GM23338 (cell line): ENCODE results near the gene SLC36A2. TPM values are rescaled to one million over a fixed set of nuclear protein-coding genes. Genes with fewer than 3 reads are reported as not detected.

Experiments used
- ATAC-seq: fragments of 200-7000 bp; cut with Tn5 transposase; 3 replicates; pipeline ENCODE4 v1.9.1; 2020
- DNase-seq: peaks from one replicate; pipeline ENCODE4 v3.0.0-alpha.2; 2015; ENCODE audit warnings: low spot score
- H2AFZ ChIP-seq: fragments of 200-600 bp; sonication (generic); 2 replicates; pipeline ENCODE4 v1.8.0; 2016; ENCODE audit warnings: antibody characterized with exemption, mild to moderate bottlenecking, moderate library complexity
- H3F3A ChIP-seq: fragments of 200-600 bp; sonication (generic); replicated peaks from 2 replicates; pipeline ENCODE4 v1.8.0; 2017; ENCODE audit warnings: antibody characterized with exemption, mixed run types, low read depth
- H3K27ac ChIP-seq: fragments of 200-600 bp; sonication (generic); 2 replicates; pipeline ENCODE4 v1.6.1; 2016; ENCODE audit warnings: low read depth
- H3K27me3 ChIP-seq: fragments of 200-600 bp; sonication (generic); 2 replicates; pipeline ENCODE4 v1.8.0; 2016; ENCODE audit warnings: mild to moderate bottlenecking, mixed run types, moderate library complexity; ENCODE audit not compliant: insufficient read depth
- H3K36me3 ChIP-seq: fragments of 200-600 bp; sonication (generic); 2 replicates; pipeline ENCODE4 v1.8.0; 2016; ENCODE audit warnings: mild to moderate bottlenecking; ENCODE audit not compliant: insufficient read depth
- H3K4me1 ChIP-seq: fragments of 200-600 bp; sonication (generic); 2 replicates; pipeline ENCODE4 v1.8.0; 2016; ENCODE audit warnings: mild to moderate bottlenecking, moderate library complexity; ENCODE audit not compliant: insufficient read depth
- H3K4me2 ChIP-seq: fragments of 200-600 bp; sonication (generic); 2 replicates; pipeline ENCODE4 v1.7.1; 2017; ENCODE audit warnings: mixed run types
- H3K4me3 ChIP-seq: fragments of 200-600 bp; sonication (generic); 2 replicates; pipeline ENCODE4 v1.6.1; 2016; ENCODE audit warnings: mixed run types
- H3K79me2 ChIP-seq: fragments of 200-600 bp; sonication (generic); replicated peaks from 2 replicates; pipeline ENCODE4 v1.8.0; 2017; ENCODE audit warnings: mild to moderate bottlenecking; ENCODE audit not compliant: insufficient read depth
- H3K9me2 ChIP-seq: fragments of 200-600 bp; sonication (generic); 2 replicates; pipeline ENCODE4 v1.8.0; 2017; ENCODE audit not compliant: insufficient read depth
- H4K20me1 ChIP-seq: fragments of 200-600 bp; sonication (generic); replicated peaks from 2 replicates; pipeline ENCODE4 v1.8.0; 2017; ENCODE audit warnings: mild to moderate bottlenecking; ENCODE audit not compliant: insufficient read depth
- H3K27ac Mint-ChIP-seq: 2 replicates; pipeline ENCODE4 v1.8.0; 2020; ENCODE audit warnings: inconsistent platforms, mild to moderate bottlenecking, moderate library complexity, mixed read lengths
- H3K27me3 Mint-ChIP-seq: 3 replicates; pipeline ENCODE4 v1.8.0; 2022; ENCODE audit warnings: low read depth, mild to moderate bottlenecking, moderate library complexity, mixed read lengths, inconsistent platforms; ENCODE audit not compliant: insufficient read depth, poor library complexity
- H3K36me3 Mint-ChIP-seq: 3 replicates; pipeline ENCODE4 v1.8.0; 2021; ENCODE audit warnings: low read depth, mild to moderate bottlenecking, inconsistent platforms, moderate library complexity, mixed read lengths
- H3K4me1 Mint-ChIP-seq: 3 replicates; pipeline ENCODE4 v1.8.0; 2020; ENCODE audit warnings: mild to moderate bottlenecking, inconsistent platforms, mixed read lengths
- H3K4me3 Mint-ChIP-seq: 3 replicates; pipeline ENCODE4 v1.8.0; 2021; ENCODE audit warnings: moderate library complexity, mild to moderate bottlenecking, inconsistent platforms, mixed read lengths
- H3K9me3 Mint-ChIP-seq: 3 replicates; pipeline ENCODE4 v1.8.0; 2020; ENCODE audit warnings: moderate library complexity, mild to moderate bottlenecking, inconsistent platforms, mixed read lengths
- CREB1 ChIP-seq: fragments of 250-450 bp; sonication (Bioruptor Pico); IDR thresholded peaks from 2 replicates; pipeline ENCODE4 v1.5.0; 2020; ENCODE audit warnings: low read depth, mild to moderate bottlenecking, moderate library complexity
- EZH2 ChIP-seq: fragments of 200-600 bp; sonication (generic); IDR thresholded peaks from one replicate; pipeline ENCODE4 v1.8.0; 2017; ENCODE audit warnings: antibody characterized with exemption, mild to moderate bottlenecking, low read depth; ENCODE audit not compliant: unreplicated experiment
- EZH2phosphoT487 ChIP-seq: fragments of 200-600 bp; sonication (generic); IDR thresholded peaks from one replicate; pipeline ENCODE4 v1.8.1; 2018; ENCODE audit warnings: antibody characterized with exemption; ENCODE audit not compliant: unreplicated experiment
- JUNB ChIP-seq: IDR thresholded peaks from one replicate; pipeline ENCODE4 v1.6.1; 2016; ENCODE audit warnings: antibody characterized with exemption; ENCODE audit not compliant: unreplicated experiment
- NANOG ChIP-seq: IDR thresholded peaks from 2 replicates; pipeline ENCODE4 v1.6.1; 2016; ENCODE audit warnings: antibody characterized with exemption, borderline replicate concordance
- POLR2AphosphoS5 ChIP-seq: IDR thresholded peaks from 2 replicates; pipeline ENCODE4 v1.6.1; 2016; ENCODE audit warnings: antibody characterized with exemption, low read depth
- REST ChIP-seq: IDR thresholded peaks from one replicate; pipeline ENCODE4 v1.6.1; 2018; ENCODE audit warnings: antibody characterized with exemption; ENCODE audit not compliant: unreplicated experiment
- STAT1 ChIP-seq: IDR thresholded peaks from one replicate; pipeline ENCODE4 v1.6.1; 2016; ENCODE audit warnings: antibody characterized with exemption; ENCODE audit not compliant: unreplicated experiment
- ZNF114 ChIP-seq: fragments of 250-450 bp; sonication (Bioruptor Pico); IDR thresholded peaks from 2 replicates; pipeline ENCODE4 v1.5.0; 2020; ENCODE audit warnings: mild to moderate bottlenecking, moderate library complexity
- ZNF331 ChIP-seq: fragments of 250-450 bp; sonication (Bioruptor Pico); IDR thresholded peaks from 2 replicates; pipeline ENCODE4 v1.5.0; 2020; ENCODE audit warnings: low read depth, mild to moderate bottlenecking, moderate library complexity
- polyA plus RNA-seq: library from polyadenylated mRNA; unstranded; fragments of >200 nt; fragmentation: Nextera tagmentation; extraction: Ambion mirVana; gene quantifications from 2 replicates; pipeline ENCODE4 v1.2.1, GENCODE V29; 2016
- total RNA-seq: library from RNA; depleted of rRNA; stranded (reverse); fragments of >200 nt; shearing (Covaris generic); gene quantifications from 2 replicates; pipeline ENCODE4 v1.2.3, GENCODE V29; 2014
- TF ChIP-seq, protein P1 (sequence below), 2 experiments: fragments of 200-600 bp in 1 of 2; sonication (generic) in 1 of 2; conservative IDR thresholded peaks; 2 replicates each; pipeline versions ENCODE4 v1.5.1 to v1.6.1; 2016 to 2017; ENCODE audit warnings: antibody characterized with exemption in 2 of 2, low read depth in 2 of 2, mild to moderate bottlenecking in 2 of 2, moderate library complexity in 1 of 2
- TF ChIP-seq, protein P2 (sequence below): fragments of 250-450 bp; sonication (Bioruptor Pico); IDR thresholded peaks from 2 replicates; pipeline ENCODE4 v1.5.0; 2020; ENCODE audit warnings: mild to moderate bottlenecking, moderate library complexity

Gene SLC36A2
- total and polyA plus RNA-seq, 2 experiments from 2014 or later = 0.08 TPM; not detected in 1

- TF ChIP-seq ZNF331 (CRISPR knock-in tag) = no peak
- no peak for TF ChIP-seq REST
- no peak for TF ChIP-seq EZH2
- TF ChIP-seq JUNB = no peak
- TF ChIP-seq ZNF114 (CRISPR knock-in tag) = no peak
- TF ChIP-seq NANOG = no peak
Observed at GRCh38 chr5:151388960-151389359, 41.6 kb upstream of the SLC36A2 start (continued).

GRCh38 chr5:151384106-151384505 lies 36.7 kb upstream of the SLC36A2 start:
- Mint-ChIP-seq H3K9me3 (no peaks in the 10 kb centered on the region; the same call in 2 of the 3 replicates), H3K27ac (0 out of 2 replicates have a peak overlapping the region, but pooled peaks have one; percentile 3), H3K27me3 (peaks cover 8% of the 10 kb centered on the region), H3K4me1 (peaks cover 50% of the 10 kb centered on the region), H3K4me3 (no peak overlapping the region), H3K36me3 (no peaks in the 10 kb centered on the region)
- H3K4me3 ChIP-seq = no peak overlapping the region
- ATAC-seq (no peak), DNase-seq (no peak)
- H3K36me3 ChIP-seq = no peaks in the 10 kb centered on the region
- no peak overlapping the region; the same call in 1 of the 2 replicates for H3K4me2 ChIP-seq
- H2AFZ ChIP-seq = peak overlapping the region; percentile 2; the same call in 1 of the 2 replicates
- H3K79me2 ChIP-seq = no peaks in the 10 kb centered on the region
- no peaks in the 10 kb centered on the region for H3K27me3 ChIP-seq
- H3F3A ChIP-seq = peaks cover 6% of the 10 kb centered on the region; the same call in 1 of the 2 replicates
- peaks cover 34% of the 10 kb centered on the region for H3K4me1 ChIP-seq
- H3K27ac ChIP-seq = no peak overlapping the region
- H3K9me2 ChIP-seq = peaks cover 20% of the 10 kb centered on the region
- no peaks in the 10 kb centered on the region for H4K20me1 ChIP-seq
- TF ChIP-seq STAT1 = no peak
- no peak for TF ChIP-seq EZH2
- TF ChIP-seq POLR2AphosphoS5 = no peak
- TF ChIP-seq, protein P1, sequence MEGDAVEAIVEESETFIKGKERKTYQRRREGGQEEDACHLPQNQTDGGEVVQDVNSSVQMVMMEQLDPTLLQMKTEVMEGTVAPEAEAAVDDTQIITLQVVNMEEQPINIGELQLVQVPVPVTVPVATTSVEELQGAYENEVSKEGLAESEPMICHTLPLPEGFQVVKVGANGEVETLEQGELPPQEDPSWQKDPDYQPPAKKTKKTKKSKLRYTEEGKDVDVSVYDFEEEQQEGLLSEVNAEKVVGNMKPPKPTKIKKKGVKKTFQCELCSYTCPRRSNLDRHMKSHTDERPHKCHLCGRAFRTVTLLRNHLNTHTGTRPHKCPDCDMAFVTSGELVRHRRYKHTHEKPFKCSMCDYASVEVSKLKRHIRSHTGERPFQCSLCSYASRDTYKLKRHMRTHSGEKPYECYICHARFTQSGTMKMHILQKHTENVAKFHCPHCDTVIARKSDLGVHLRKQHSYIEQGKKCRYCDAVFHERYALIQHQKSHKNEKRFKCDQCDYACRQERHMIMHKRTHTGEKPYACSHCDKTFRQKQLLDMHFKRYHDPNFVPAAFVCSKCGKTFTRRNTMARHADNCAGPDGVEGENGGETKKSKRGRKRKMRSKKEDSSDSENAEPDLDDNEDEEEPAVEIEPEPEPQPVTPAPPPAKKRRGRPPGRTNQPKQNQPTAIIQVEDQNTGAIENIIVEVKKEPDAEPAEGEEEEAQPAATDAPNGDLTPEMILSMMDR (conservative IDR thresholded peaks at IDR 0.05; ENCODE audit: low read depth in 2 of 2) = no peak
- TF ChIP-seq CREB1 (CRISPR knock-in tag) = no peak
- TF ChIP-seq EZH2phosphoT487 = no peak
- TF ChIP-seq, protein P2, sequence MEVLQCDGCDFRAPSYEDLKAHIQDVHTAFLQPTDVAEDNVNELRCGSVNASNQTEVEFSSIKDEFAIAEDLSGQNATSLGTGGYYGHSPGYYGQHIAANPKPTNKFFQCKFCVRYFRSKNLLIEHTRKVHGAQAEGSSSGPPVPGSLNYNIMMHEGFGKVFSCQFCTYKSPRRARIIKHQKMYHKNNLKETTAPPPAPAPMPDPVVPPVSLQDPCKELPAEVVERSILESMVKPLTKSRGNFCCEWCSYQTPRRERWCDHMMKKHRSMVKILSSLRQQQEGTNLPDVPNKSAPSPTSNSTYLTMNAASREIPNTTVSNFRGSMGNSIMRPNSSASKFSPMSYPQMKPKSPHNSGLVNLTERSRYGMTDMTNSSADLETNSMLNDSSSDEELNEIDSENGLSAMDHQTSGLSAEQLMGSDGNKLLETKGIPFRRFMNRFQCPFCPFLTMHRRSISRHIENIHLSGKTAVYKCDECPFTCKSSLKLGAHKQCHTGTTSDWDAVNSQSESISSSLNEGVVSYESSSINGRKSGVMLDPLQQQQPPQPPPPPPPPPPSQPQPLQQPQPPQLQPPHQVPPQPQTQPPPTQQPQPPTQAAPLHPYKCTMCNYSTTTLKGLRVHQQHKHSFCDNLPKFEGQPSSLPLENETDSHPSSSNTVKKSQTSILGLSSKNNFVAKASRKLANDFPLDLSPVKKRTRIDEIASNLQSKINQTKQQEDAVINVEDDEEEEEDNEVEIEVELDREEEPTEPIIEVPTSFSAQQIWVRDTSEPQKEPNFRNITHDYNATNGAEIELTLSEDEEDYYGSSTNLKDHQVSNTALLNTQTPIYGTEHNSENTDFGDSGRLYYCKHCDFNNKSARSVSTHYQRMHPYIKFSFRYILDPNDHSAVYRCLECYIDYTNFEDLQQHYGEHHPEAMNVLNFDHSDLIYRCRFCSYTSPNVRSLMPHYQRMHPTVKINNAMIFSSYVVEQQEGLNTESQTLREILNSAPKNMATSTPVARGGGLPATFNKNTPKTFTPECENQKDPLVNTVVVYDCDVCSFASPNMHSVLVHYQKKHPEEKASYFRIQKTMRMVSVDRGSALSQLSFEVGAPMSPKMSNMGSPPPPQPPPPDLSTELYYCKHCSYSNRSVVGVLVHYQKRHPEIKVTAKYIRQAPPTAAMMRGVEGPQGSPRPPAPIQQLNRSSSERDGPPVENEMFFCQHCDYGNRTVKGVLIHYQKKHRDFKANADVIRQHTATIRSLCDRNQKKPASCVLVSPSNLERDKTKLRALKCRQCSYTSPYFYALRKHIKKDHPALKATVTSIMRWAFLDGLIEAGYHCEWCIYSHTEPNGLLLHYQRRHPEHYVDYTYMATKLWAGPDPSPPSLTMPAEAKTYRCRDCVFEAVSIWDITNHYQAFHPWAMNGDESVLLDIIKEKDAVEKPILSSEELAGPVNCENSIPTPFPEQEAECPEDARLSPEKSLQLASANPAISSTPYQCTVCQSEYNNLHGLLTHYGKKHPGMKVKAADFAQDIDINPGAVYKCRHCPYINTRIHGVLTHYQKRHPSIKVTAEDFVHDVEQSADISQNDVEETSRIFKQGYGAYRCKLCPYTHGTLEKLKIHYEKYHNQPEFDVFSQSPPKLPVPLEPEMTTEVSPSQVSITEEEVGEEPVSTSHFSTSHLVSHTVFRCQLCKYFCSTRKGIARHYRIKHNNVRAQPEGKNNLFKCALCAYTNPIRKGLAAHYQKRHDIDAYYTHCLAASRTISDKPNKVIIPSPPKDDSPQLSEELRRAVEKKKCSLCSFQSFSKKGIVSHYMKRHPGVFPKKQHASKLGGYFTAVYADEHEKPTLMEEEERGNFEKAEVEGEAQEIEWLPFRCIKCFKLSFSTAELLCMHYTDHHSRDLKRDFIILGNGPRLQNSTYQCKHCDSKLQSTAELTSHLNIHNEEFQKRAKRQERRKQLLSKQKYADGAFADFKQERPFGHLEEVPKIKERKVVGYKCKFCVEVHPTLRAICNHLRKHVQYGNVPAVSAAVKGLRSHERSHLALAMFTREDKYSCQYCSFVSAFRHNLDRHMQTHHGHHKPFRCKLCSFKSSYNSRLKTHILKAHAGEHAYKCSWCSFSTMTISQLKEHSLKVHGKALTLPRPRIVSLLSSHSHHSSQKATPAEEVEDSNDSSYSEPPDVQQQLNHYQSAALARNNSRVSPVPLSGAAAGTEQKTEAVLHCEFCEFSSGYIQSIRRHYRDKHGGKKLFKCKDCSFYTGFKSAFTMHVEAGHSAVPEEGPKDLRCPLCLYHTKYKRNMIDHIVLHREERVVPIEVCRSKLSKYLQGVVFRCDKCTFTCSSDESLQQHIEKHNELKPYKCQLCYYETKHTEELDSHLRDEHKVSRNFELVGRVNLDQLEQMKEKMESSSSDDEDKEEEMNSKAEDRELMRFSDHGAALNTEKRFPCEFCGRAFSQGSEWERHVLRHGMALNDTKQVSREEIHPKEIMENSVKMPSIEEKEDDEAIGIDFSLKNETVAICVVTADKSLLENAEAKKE = no peak
- no peak for TF ChIP-seq ZNF114 (CRISPR knock-in tag)
